Measurements from ENCODE around the gene SFXN2.

Gene SFXN2

GRCh38 chr10:102681696-102682095, 32.7 kb upstream of the SFXN2 start:
- Histone ChIP-seq H3F3A (ENCODE audit: low read depth) (no peaks in the 10 kb centered on the region), H3K9me3 (ENCODE audit: insufficient read depth, low read depth, low read length) (no peaks in the 10 kb centered on the region), H3K36me3 (ENCODE audit: insufficient read depth, low read length) (peaks cover 8% of the 10 kb centered on the region; the same call in 1 of the 2 replicates), H3K9ac (ENCODE audit: low read depth, low read length, poor library complexity, severe bottlenecking) (no peak overlapping the region), H3K4me2 (ENCODE audit: low read depth, low read length, poor library complexity, severe bottlenecking) (no peak overlapping the region), H2AFZ (ENCODE audit: low read length) (no peak overlapping the region), H3K4me1 (ENCODE audit: insufficient read depth, low read length, poor library complexity, severe bottlenecking) (peaks cover 18% of the 10 kb centered on the region), H3K79me2 (ENCODE audit: insufficient read depth, low read length) (no peaks in the 10 kb centered on the region), H3K4me3 (ENCODE audit: low read length, poor library complexity, severe bottlenecking) (no peak overlapping the region), H4K20me1 (ENCODE audit: insufficient read depth, low read length, poor library complexity, severe bottlenecking) (no peaks in the 10 kb centered on the region), H3K27me3 (ENCODE audit: insufficient read depth, low read length, poor library complexity, severe bottlenecking) (no peaks in the 10 kb centered on the region), H3K9me2 (replicated peaks; ENCODE audit: low read depth, low read length) (no peaks in the 10 kb centered on the region)
- TF ChIP-seq, protein P1, sequence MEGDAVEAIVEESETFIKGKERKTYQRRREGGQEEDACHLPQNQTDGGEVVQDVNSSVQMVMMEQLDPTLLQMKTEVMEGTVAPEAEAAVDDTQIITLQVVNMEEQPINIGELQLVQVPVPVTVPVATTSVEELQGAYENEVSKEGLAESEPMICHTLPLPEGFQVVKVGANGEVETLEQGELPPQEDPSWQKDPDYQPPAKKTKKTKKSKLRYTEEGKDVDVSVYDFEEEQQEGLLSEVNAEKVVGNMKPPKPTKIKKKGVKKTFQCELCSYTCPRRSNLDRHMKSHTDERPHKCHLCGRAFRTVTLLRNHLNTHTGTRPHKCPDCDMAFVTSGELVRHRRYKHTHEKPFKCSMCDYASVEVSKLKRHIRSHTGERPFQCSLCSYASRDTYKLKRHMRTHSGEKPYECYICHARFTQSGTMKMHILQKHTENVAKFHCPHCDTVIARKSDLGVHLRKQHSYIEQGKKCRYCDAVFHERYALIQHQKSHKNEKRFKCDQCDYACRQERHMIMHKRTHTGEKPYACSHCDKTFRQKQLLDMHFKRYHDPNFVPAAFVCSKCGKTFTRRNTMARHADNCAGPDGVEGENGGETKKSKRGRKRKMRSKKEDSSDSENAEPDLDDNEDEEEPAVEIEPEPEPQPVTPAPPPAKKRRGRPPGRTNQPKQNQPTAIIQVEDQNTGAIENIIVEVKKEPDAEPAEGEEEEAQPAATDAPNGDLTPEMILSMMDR (conservative IDR thresholded peaks at IDR 0.05; ENCODE audit: low read length) = no peak
- no peak for TF ChIP-seq EZH2phosphoT487 (IDR thresholded peaks at IDR 0.05; ENCODE audit: borderline replicate concordance)

DNA sequence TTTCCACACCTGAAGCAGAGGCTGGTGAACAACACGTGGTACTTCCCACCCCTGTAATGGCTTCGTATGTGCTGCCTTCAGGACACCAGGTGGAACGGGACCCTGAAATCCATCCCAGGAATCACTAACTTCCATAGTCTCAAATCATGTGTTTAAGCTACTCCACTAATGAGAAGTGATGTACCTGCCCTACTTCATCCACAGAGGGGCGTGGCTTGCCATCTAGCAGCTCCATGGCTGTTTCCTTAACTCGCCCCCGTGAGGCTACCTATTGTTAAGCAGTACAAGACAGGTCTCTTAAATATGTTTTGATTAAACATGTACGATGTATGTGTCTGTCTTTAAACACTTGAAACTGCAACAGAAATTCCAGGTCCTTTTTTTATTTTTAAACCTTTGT, 32.0 kb upstream of the SFXN2 start:
- no peaks in the 10 kb centered on the region for H3K27me3 ChIP-seq (ENCODE audit: insufficient read depth, low read length, poor library complexity, severe bottlenecking)
- no peak overlapping the region for H3K4me3 ChIP-seq (ENCODE audit: low read length, poor library complexity, severe bottlenecking)
- H3F3A ChIP-seq (ENCODE audit: low read depth) = no peaks in the 10 kb centered on the region
- H2AFZ ChIP-seq (ENCODE audit: low read length) = no peak overlapping the region
- H4K20me1 ChIP-seq (ENCODE audit: insufficient read depth, low read length, poor library complexity, severe bottlenecking) = no peaks in the 10 kb centered on the region
- TF ChIP-seq EZH2phosphoT487 (IDR thresholded peaks at IDR 0.05; ENCODE audit: borderline replicate concordance) = no peak
- TF ChIP-seq, protein P1 (conservative IDR thresholded peaks at IDR 0.05; ENCODE audit: low read length) = no peak
- peaks cover 8% of the 10 kb centered on the region; the same call in 1 of the 2 replicates for H3K36me3 ChIP-seq (ENCODE audit: insufficient read depth, low read length)
- no peaks in the 10 kb centered on the region for H3K79me2 ChIP-seq (ENCODE audit: insufficient read depth, low read length)
- no peak overlapping the region for H3K9ac ChIP-seq (ENCODE audit: low read depth, low read length, poor library complexity, severe bottlenecking)
- H3K9me2 ChIP-seq (replicated peaks; ENCODE audit: low read depth, low read length) = no peaks in the 10 kb centered on the region
- peaks cover 13% of the 10 kb centered on the region for H3K4me1 ChIP-seq (ENCODE audit: insufficient read depth, low read length, poor library complexity, severe bottlenecking)
- H3K4me2 ChIP-seq (ENCODE audit: low read depth, low read length, poor library complexity, severe bottlenecking) = no peak overlapping the region
- H3K9me3 ChIP-seq (ENCODE audit: insufficient read depth, low read depth, low read length) = no peaks in the 10 kb centered on the region

DNA sequence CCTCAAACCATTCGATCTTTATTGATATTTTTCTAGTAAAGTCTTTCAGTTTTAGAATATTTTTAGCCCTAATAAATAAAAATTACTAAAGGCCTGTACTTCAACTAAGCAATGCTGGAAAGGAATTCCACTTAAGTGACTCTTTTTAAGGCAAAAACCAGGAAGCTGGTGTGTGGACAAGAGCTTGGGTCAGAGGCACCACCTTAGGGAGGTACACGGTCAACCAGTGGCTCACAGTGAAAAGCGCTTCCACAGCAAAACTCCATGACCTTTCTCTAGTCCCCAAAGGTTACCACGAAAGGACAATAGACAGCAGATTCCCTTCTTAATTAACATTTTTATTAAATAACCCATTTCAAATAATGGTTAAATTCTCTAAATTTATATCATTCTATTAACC, 31.5 kb upstream of the SFXN2 start:
- no peak overlapping the region for H3K9ac ChIP-seq (ENCODE audit: low read depth, low read length, poor library complexity, severe bottlenecking)
- TF ChIP-seq, protein P1 (conservative IDR thresholded peaks at IDR 0.05; ENCODE audit: low read length) = no peak
- no peak for TF ChIP-seq EZH2phosphoT487 (IDR thresholded peaks at IDR 0.05; ENCODE audit: borderline replicate concordance)

More for the DNA sequence above, 31.5 kb upstream of the SFXN2 start:
- H3K9me3 ChIP-seq (ENCODE audit: insufficient read depth, low read depth, low read length) = no peaks in the 10 kb centered on the region
- no peaks in the 10 kb centered on the region for H3K27me3 ChIP-seq (ENCODE audit: insufficient read depth, low read length, poor library complexity, severe bottlenecking)
- H3K36me3 ChIP-seq (ENCODE audit: insufficient read depth, low read length) = peaks cover 8% of the 10 kb centered on the region; the same call in 1 of the 2 replicates
- H3K4me1 ChIP-seq (ENCODE audit: insufficient read depth, low read length, poor library complexity, severe bottlenecking) = peaks cover 10% of the 10 kb centered on the region
- H3K79me2 ChIP-seq (ENCODE audit: insufficient read depth, low read length) = no peaks in the 10 kb centered on the region
- H3F3A ChIP-seq (ENCODE audit: low read depth) = no peaks in the 10 kb centered on the region
- H3K4me2 ChIP-seq (ENCODE audit: low read depth, low read length, poor library complexity, severe bottlenecking) = no peak overlapping the region
- H4K20me1 ChIP-seq (ENCODE audit: insufficient read depth, low read length, poor library complexity, severe bottlenecking) = no peaks in the 10 kb centered on the region
- H3K9me2 ChIP-seq (replicated peaks; ENCODE audit: low read depth, low read length) = no peaks in the 10 kb centered on the region
- H3K4me3 ChIP-seq (ENCODE audit: low read length, poor library complexity, severe bottlenecking) = no peak overlapping the region
- no peak overlapping the region for H2AFZ ChIP-seq (ENCODE audit: low read length)
